Subcutaneous abdominal adipose tissue (tissue), 5 donors: ENCODE measurements around the gene ABCG1.

Experiments used
- H3K27ac ChIP-seq: one replicate; pipeline ENCODE4 v1.7.0; 2013; ENCODE audit warnings: low read depth, mild to moderate bottlenecking, inconsistent platforms, low read length, moderate library complexity
- H3K27me3 ChIP-seq, 5 donors: one replicate each; pipeline ENCODE4 v1.7.0; 2013; ENCODE audit warnings: low read length in 5 of 5, inconsistent platforms in 1 of 5; ENCODE audit not compliant: control insufficient read depth in 5 of 5, insufficient read depth in 4 of 5
- H3K36me3 ChIP-seq, 5 donors: one replicate each; pipeline ENCODE4 v1.7.0; 2013; ENCODE audit warnings: low read length in 5 of 5; ENCODE audit not compliant: control insufficient read depth in 5 of 5, insufficient read depth in 5 of 5
- H3K4me1 ChIP-seq, 5 donors: one replicate each; pipeline ENCODE4 v1.7.0; 2013; ENCODE audit warnings: low read length in 5 of 5, mild to moderate bottlenecking in 3 of 5, moderate library complexity in 1 of 5; ENCODE audit not compliant: control insufficient read depth in 5 of 5, insufficient read depth in 5 of 5
- H3K4me3 ChIP-seq, 5 donors: one replicate each; pipeline ENCODE4 v1.7.0; 2013; ENCODE audit warnings: low read length in 5 of 5, low read depth in 1 of 5
- H3K9ac ChIP-seq, 5 donors: one replicate each; pipeline ENCODE4 v1.7.0; 2013; ENCODE audit warnings: low read length in 5 of 5, mild to moderate bottlenecking in 4 of 5, moderate library complexity in 3 of 5
- H3K9me3 ChIP-seq, 5 donors: one replicate each; pipeline ENCODE4 v1.7.0; 2013; ENCODE audit warnings: low read length in 5 of 5; ENCODE audit not compliant: control insufficient read depth in 5 of 5
- donor health status: healthy.
- donor health status: healthy.
- donor health status: healthy.
- donor health status: healthy.
- donor health status: healthy.

The ABCG1 gene

DNA sequence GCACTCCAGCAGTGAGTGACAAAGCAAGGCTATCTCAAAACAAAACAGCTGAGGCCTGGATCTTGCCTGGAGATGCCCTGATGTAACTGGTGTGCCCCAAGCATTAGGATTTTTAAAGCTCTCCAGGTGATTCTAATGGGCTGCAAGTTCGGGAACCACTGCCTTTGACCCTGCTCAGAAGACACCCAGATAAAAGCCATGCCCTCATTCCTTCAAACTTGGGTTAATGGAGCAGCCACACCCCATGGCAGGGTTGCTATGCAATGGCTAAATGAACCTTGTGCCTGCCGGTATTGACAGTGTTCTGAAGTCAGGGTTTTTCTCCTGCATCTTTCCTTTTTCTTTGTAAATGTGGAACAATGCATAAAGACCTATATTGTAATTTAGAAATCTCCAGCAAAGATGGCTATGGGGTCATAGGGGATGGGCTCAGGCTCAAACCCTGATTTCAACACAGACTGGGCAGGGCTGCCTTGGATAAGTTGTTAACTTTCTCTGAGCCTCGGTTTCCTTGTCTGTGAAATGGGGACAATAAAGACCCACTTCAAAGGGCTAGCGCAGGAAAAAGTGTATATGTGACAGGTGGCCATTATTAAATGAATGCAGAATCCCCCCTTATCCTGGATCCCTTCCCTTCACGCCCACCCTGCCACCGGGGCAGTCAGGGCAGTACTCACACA, 95.8 kb downstream of the ABCG1 start:
- H3K9ac ChIP-seq, result no peak overlapping the region
- H3K27ac ChIP-seq, result no peak overlapping the region
- peaks cover 0 to 22% (median under 1%) of the 10 kb centered on the region in 5 donors for H3K4me1 ChIP-seq
- peaks cover 10 to 22% (median 12%) of the 10 kb centered on the region in 5 donors for H3K27me3 ChIP-seq
- no peak overlapping the region for H3K4me3 ChIP-seq
- no peaks in the 10 kb centered on the region for H3K36me3 ChIP-seq
- H3K9me3 ChIP-seq, result no peaks in the 10 kb centered on the region

DNA sequence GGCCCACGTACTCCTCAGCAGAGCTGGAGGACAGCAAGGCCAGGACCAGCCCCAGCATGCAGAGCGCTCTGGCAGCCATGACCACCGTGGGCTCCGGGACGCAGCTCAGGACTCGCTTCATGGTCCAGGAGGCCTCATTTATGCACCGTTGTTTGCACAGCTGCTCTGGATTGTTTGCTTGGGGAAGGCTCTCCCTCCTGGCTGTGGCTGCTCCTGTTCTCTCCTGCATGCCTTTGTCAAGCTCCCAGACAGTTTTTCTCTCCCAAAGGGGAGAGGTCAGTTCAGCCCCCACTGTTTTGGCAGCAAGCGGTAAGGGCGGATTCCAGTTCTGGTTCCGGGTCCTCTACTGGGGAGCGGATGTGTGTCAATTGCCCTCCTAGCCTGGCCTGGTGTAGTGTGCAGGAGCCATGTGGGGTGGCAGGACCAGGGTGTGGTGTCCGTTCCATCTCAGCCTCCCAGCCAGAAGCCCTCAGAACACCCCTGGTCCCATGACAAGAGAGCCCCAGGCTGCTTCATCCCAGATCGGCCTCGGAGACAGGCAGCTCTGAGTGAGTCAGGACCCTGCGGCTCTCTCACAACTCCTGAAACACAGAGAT, 96.5 kb downstream of the ABCG1 start, which contains the start of gene TFF3:
Gene TFF3 (minus strand): TSS at position 114 of the 596 bp plus-strand sequence. CDS start 35 bp downstream, at position 79.
- no peaks in the 10 kb centered on the region for H3K36me3 ChIP-seq
- H3K9me3 ChIP-seq, result no peaks in the 10 kb centered on the region
- peaks cover 0 to 20% (median 0%) of the 10 kb centered on the region in 5 donors for H3K4me1 ChIP-seq
- H3K4me3 ChIP-seq, result no peak within 1 kb of the TSS
- no peak within 1 kb of the TSS for H3K27ac ChIP-seq
- no peak within 1 kb of the TSS for H3K9ac ChIP-seq
- H3K27me3 ChIP-seq, result peaks cover 5 to 16% (median 14%) of the 10 kb centered on the region in 5 donors

GRCh38 chr21:42316891-42317290, 98.0 kb downstream of the ABCG1 start:
- peaks cover 4 to 19% (median 16%) of the 10 kb centered on the region in 5 donors for H3K27me3 ChIP-seq
- H3K9ac ChIP-seq, result no peak overlapping the region
- H3K27ac ChIP-seq, result no peak overlapping the region
- H3K9me3 ChIP-seq, result no peaks in the 10 kb centered on the region
- H3K4me1 ChIP-seq, result peaks cover 0 to 20% (median 0%) of the 10 kb centered on the region in 5 donors
- no peaks in the 10 kb centered on the region for H3K36me3 ChIP-seq
- no peak overlapping the region for H3K4me3 ChIP-seq

GRCh38 chr21:42317341-42317741, 98.4 kb downstream of the ABCG1 start:
- Histone ChIP-seq H3K27ac (no peak overlapping the region), H3K27me3 (peaks cover 4 to 22% (median 13%) of the 10 kb centered on the region in 5 donors), H3K4me3 (no peak overlapping the region), H3K9me3 (no peaks in the 10 kb centered on the region), H3K36me3 (no peaks in the 10 kb centered on the region), H3K4me1 (peaks cover 0 to 20% (median 0%) of the 10 kb centered on the region in 5 donors), H3K9ac (no peak overlapping the region)

DNA sequence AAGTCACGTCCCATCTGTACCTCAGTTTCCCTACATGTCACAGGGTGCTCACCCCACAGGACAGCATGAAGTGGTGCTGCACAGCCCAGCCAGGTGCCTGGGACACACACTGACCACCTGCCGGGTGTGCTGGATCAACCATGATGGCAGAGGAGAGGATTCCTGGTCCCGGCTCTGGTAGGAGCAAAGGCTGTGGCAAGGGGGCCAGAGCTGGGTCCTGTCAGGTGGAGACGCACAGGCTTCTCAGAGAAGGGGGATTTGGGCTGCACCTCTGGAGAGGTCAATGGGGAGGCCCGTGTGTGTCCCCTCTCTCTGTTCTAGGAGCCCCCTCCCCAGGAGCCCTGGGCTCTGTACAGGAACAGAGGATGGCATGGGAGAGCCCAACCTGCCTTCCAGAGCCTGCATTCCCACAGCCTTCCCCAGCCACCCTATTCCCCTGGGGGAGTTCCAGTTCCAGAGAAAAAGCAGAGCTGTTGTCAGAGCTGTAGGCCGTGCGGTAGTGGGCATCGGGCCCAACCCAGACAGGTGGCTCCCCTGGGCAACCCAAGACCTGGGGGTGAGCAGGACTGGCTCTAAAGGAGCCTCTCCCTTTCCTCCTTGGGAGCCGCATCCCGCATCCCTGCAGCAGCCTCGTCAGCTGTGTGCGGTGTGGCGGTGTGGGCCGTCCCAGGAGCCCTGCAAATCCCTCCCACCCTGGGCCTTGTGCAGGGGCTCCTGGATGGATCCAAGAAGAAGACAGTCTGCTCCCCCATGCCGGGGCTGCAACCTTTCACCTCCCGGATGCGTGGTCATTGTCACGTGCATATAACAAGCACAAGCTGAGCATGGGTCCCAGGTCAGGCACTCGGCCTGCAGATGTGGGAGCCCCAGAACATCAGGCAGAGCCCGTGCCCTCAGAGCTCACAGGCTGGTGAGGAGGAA, 99.1 kb downstream of the ABCG1 start:
- Histone ChIP-seq H3K4me1 (peaks cover 0 to 20% (median 0%) of the 10 kb centered on the region in 5 donors), H3K27me3 (peaks cover 8 to 22% (median 16%) of the 10 kb centered on the region in 5 donors), H3K27ac (no peak overlapping the region), H3K4me3 (no peak overlapping the region), H3K36me3 (no peaks in the 10 kb centered on the region), H3K9me3 (no peaks in the 10 kb centered on the region), H3K9ac (no peak overlapping the region)

DNA sequence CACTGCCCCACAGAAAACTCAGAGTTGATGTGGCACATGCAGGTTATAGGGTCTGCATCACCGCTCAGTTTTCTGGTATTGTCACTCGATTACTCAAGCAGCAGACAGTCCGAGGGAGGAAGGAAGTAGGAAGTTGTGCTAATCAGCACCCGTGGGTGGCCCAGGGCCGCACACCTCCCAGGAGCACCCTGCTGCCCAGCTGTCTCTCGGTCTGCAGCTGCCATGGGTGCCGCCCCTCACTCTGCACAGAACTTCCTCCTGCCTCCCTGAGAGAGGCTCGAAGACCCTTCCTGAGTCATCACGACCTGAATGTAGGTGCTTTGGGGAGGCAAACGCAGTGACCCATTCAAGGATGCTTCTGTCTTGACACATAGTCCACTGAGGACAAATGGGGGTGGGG, 100.4 kb downstream of the ABCG1 start:
- Histone ChIP-seq H3K9me3 (no peaks in the 10 kb centered on the region), H3K4me3 (no peak overlapping the region), H3K9ac (no peak overlapping the region), H3K27ac (no peak overlapping the region), H3K27me3 (peaks cover 8 to 23% (median 16%) of the 10 kb centered on the region in 5 donors), H3K4me1 (peaks cover 0 to 10% (median 0%) of the 10 kb centered on the region in 5 donors), H3K36me3 (no peaks in the 10 kb centered on the region)

GRCh38 chr21:42319851-42320572, 101.1 kb downstream of the ABCG1 start:
- no peak overlapping the region for H3K9ac ChIP-seq
- H3K27ac ChIP-seq, result no peak overlapping the region
- H3K4me3 ChIP-seq, result no peak overlapping the region

GRCh38 chr21:42320791-42321190, 101.9 kb downstream of the ABCG1 start:
- no peaks in the 10 kb centered on the region for H3K9me3 ChIP-seq
- no peak overlapping the region for H3K27ac ChIP-seq
- H3K4me3 ChIP-seq, result no peak overlapping the region
- no peak overlapping the region for H3K9ac ChIP-seq
- H3K27me3 ChIP-seq, result peaks cover 8 to 23% (median 16%) of the 10 kb centered on the region in 5 donors
- no peaks in the 10 kb centered on the region for H3K36me3 ChIP-seq
- H3K4me1 ChIP-seq, result peaks cover 0 to 10% (median 0%) of the 10 kb centered on the region in 5 donors

More at GRCh38 chr21:42319851-42320572, 101.1 kb downstream of the ABCG1 start:
- peaks cover 8 to 23% (median 16%) of the 10 kb centered on the region in 5 donors for H3K27me3 ChIP-seq
- H3K4me1 ChIP-seq, result peaks cover 0 to 10% (median 0%) of the 10 kb centered on the region in 5 donors
- no peaks in the 10 kb centered on the region for H3K9me3 ChIP-seq
- no peaks in the 10 kb centered on the region for H3K36me3 ChIP-seq

DNA sequence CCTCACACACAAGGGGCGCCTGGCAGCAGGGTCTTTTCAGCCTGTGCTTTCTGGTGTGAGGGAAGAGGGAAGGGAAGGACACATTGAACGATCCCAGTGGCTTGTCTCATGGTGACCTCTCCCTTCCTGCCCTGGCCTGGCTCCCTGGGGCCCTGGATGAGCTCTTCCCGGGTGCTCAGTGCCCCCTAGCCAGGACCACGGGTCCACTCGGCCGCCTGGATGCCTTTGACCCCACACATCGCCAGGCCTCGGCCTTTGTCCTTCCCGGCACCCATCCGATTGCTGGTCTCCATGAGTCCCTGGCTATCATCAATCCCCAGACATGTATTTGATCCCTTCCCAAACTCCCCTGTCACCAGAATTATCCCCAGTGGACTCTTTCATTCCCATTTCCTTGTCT, 102.3 kb downstream of the ABCG1 start:
- Histone ChIP-seq H3K27ac (no peak overlapping the region), H3K4me1 (peaks cover 0 to 10% (median 0%) of the 10 kb centered on the region in 5 donors), H3K27me3 (peaks cover 8 to 23% (median 16%) of the 10 kb centered on the region in 5 donors), H3K9ac (no peak overlapping the region), H3K4me3 (no peak overlapping the region), H3K36me3 (no peaks in the 10 kb centered on the region), H3K9me3 (no peaks in the 10 kb centered on the region)
